CD4-positive, alpha-beta T cell treated with Interleukin-10 for 1 hour (primary cell): ENCODE results near the gene APOB.

Experiments used
- DNase-seq: peaks from one replicate; pipeline ENCODE4 v3.0.0-alpha.2; 2020

APOB gene

GRCh38 chr2:20972792-20973565 is 70.9 kb downstream of the APOB start:
- no peak for DNase-seq

- no peak for DNase-seq
Measured at GRCh38 chr2:20972110-20972509, 71.8 kb downstream of the APOB start.

GRCh38 chr2:20970068-20970467 is 73.8 kb downstream of the APOB start:
- DNase-seq = no peak

- DNase-seq = no peak
Measured at GRCh38 chr2:20966061-20966595, 77.7 kb downstream of the APOB start.

GRCh38 chr2:20965221-20965620 is 78.7 kb downstream of the APOB start:
- DNase-seq = no peak

- DNase-seq = no peak
Measured at GRCh38 chr2:20963867-20964266, 80.0 kb downstream of the APOB start.

- peak; percentile 67 for DNase-seq
Measured at GRCh38 chr2:20962939-20963557, 80.8 kb downstream of the APOB start.

GRCh38 chr2:20961858-20962257 is 82.0 kb downstream of the APOB start:
- no peak for DNase-seq

GRCh38 chr2:20960003-20960402 is 83.9 kb downstream of the APOB start:
- DNase-seq = no peak

- DNase-seq = no peak
Measured at GRCh38 chr2:20959252-20959651, 84.6 kb downstream of the APOB start.

- DNase-seq = no peak
Measured at GRCh38 chr2:20957788-20958525, 85.9 kb downstream of the APOB start.

- no peak for DNase-seq
Measured at GRCh38 chr2:20955277-20956026, 88.4 kb downstream of the APOB start.

GRCh38 chr2:20953146-20953824 is 90.6 kb downstream of the APOB start:
- no peak for DNase-seq
